Measurements from ENCODE around the gene HOTAIR. TPM values are rescaled to one million over a fixed set of nuclear protein-coding genes. Genes with fewer than 3 reads are reported as not detected.

Gene HOTAIR
- total and polyA plus RNA-seq, 7 donors: not detected

GRCh38 chr12:53989227-53990113, 14.7 kb upstream of the HOTAIR start:
- DNase-seq: no peak
- no peaks in the 10 kb centered on the region for H3K9me3 ChIP-seq
- TF ChIP-seq CTCF (IDR thresholded peaks at IDR 0.05) (no peak), POLR2A (IDR thresholded peaks at IDR 0.05) (no peak), POLR2AphosphoS5 (IDR thresholded peaks at IDR 0.05) (no peak), EP300 (IDR thresholded peaks at IDR 0.05) (no peak)
- no peaks in the 10 kb centered on the region for H3K36me3 ChIP-seq
- H3K4me3 ChIP-seq: no peak overlapping the region
- H3K27ac ChIP-seq: no peak overlapping the region
- intact Hi-C loops (cut with DNase I): no loop called here
- H3K27me3 ChIP-seq: peaks cover 89 to 100% (median 100%) of the 10 kb centered on the region in 3 donors
- 3 to 4% methylated on average over 28 of the region's 28 CpGs for WGBS, 2 donors
- peaks cover 0 to 34% (median 24%) of the 10 kb centered on the region in 4 donors for H3K4me1 ChIP-seq

GRCh38 chr12:53988541-53989226, 13.9 kb upstream of the HOTAIR start:
- intact Hi-C loops (cut with DNase I): no loop called here
- 8 to 17% methylated on average over 5 of the region's 5 CpGs for WGBS, 2 donors

GRCh38 chr12:53987787-53988230, 13.1 kb upstream of the HOTAIR start:
- TF ChIP-seq EP300 (IDR thresholded peaks at IDR 0.05) (no peak), CTCF (IDR thresholded peaks at IDR 0.05) (no peak), POLR2AphosphoS5 (IDR thresholded peaks at IDR 0.05) (no peak), POLR2A (IDR thresholded peaks at IDR 0.05) (no peak)
- Histone ChIP-seq H3K36me3 (no peaks in the 10 kb centered on the region), H3K27ac (no peak overlapping the region), H3K4me1 (peaks cover 0 to 32% (median 21%) of the 10 kb centered on the region in 4 donors), H3K4me3 (no peak overlapping the region), H3K9me3 (no peaks in the 10 kb centered on the region), H3K27me3 (peaks cover 89 to 100% (median 100%) of the 10 kb centered on the region in 3 donors)
- DNase-seq: no peak
- intact Hi-C loops (cut with DNase I): no loop called here
- 14 to 20% methylated on average over 4 of the region's 4 CpGs for WGBS, 2 donors

More at GRCh38 chr12:53988541-53989226, 13.9 kb upstream of the HOTAIR start:
- no peak overlapping the region for H3K4me3 ChIP-seq
- H3K36me3 ChIP-seq: no peaks in the 10 kb centered on the region
- peaks cover 0 to 32% (median 21%) of the 10 kb centered on the region in 4 donors for H3K4me1 ChIP-seq
- no peak for DNase-seq
- TF ChIP-seq POLR2A (IDR thresholded peaks at IDR 0.05) (no peak), EP300 (IDR thresholded peaks at IDR 0.05) (no peak), POLR2AphosphoS5 (IDR thresholded peaks at IDR 0.05) (no peak), CTCF (IDR thresholded peaks at IDR 0.05) (no peak)
- peaks cover 89 to 100% (median 100%) of the 10 kb centered on the region in 3 donors for H3K27me3 ChIP-seq
- H3K9me3 ChIP-seq: no peaks in the 10 kb centered on the region
- no peak overlapping the region for H3K27ac ChIP-seq

GRCh38 chr12:53986686-53987483, 12.1 kb upstream of the HOTAIR start:
- no peak for DNase-seq
- H3K4me1 ChIP-seq: peaks cover 0 to 32% (median 21%) of the 10 kb centered on the region in 4 donors
- no peaks in the 10 kb centered on the region for H3K9me3 ChIP-seq
- H3K4me3 ChIP-seq: no peak overlapping the region
- H3K27me3 ChIP-seq: peaks cover 89 to 100% (median 100%) of the 10 kb centered on the region in 3 donors
- no peak overlapping the region for H3K27ac ChIP-seq
- intact Hi-C loops (cut with DNase I): no loop called here
- WGBS, 2 donors: 32 to 50% methylated on average over 21 of the region's 21 CpGs
- no peaks in the 10 kb centered on the region for H3K36me3 ChIP-seq
- TF ChIP-seq POLR2A (IDR thresholded peaks at IDR 0.05) (no peak), EP300 (IDR thresholded peaks at IDR 0.05) (no peak), CTCF (IDR thresholded peaks at IDR 0.05) (no peak), POLR2AphosphoS5 (IDR thresholded peaks at IDR 0.05) (no peak)

Measured in sigmoid colon (tissue), 7 donors.